HEK293 (cell line): ENCODE measurements around the gene LYPD6B.

Experiments
- CTCF ChIA-PET: fragments of 350-600 bp; formaldehyde crosslinking; extraction: SDS; loops from one replicate; lab custom pipeline; 2021; ENCODE audit warnings: antibody characterized with exemption; lab: Yijun Ruan, JAX
- POLR2A ChIA-PET: fragments of 300-600 bp; formaldehyde crosslinking; extraction: SDS; loops from one replicate; lab custom pipeline; 2020; ENCODE audit warnings: antibody characterized with exemption, inconsistent platforms; lab: Yijun Ruan, JAX
- H3K27ac ChIP-seq: fragments of 200-500 bp; sonication (Bioruptor generic); 2 replicates; pipeline ENCODE4 v1.5.1; 2014; ENCODE audit warnings: low read depth, low read length, control low read depth, inconsistent platforms; ENCODE audit errors: extremely low read depth
- H3K36me3 ChIP-seq, 2 experiments: fragments of 200-500 bp in 1 of 2; sonication (Bioruptor generic) in 1 of 2; 1 replicate in 1 of 2; 2 replicates in 1 of 2; pipeline ENCODE4 v1.5.1; 2014 to 2017; ENCODE audit warnings: inconsistent platforms in 2 of 2, low read length in 2 of 2; ENCODE audit not compliant: control insufficient read depth in 2 of 2, insufficient read depth in 1 of 2
- H3K4me1 ChIP-seq: fragments of 200-500 bp; sonication (Bioruptor generic); 2 replicates; pipeline ENCODE4 v1.5.1; 2014; ENCODE audit warnings: mild to moderate bottlenecking, low read length, inconsistent platforms; ENCODE audit not compliant: control insufficient read depth, insufficient read depth
- H3K4me3 ChIP-seq: 2 replicates; pipeline ENCODE4 v1.5.1; 2011; ENCODE audit warnings: low read depth, mild to moderate bottlenecking, control low read depth, low read length, moderate library complexity
- H3K9me3 ChIP-seq: fragments of 200-500 bp; sonication (Bioruptor generic); 2 replicates; pipeline ENCODE4 v1.5.1; 2014; ENCODE audit warnings: low read depth, low read length, inconsistent platforms; ENCODE audit not compliant: control insufficient read depth, insufficient read depth
- EGR2 ChIP-seq: fragments of 450-650 bp; formaldehyde crosslinking; IDR thresholded peaks from 2 replicates; pipeline ENCODE4 v1.5.1; 2016; ENCODE audit warnings: low read depth, missing biosample characterization, missing genetic modification characterization
- KLF10 ChIP-seq: fragments of 450-650 bp; IDR thresholded peaks from 2 replicates; pipeline ENCODE4 v1.5.1; 2018; ENCODE audit warnings: missing biosample characterization, mild to moderate bottlenecking, missing genetic modification characterization
- PRDM2 ChIP-seq: fragments of 450-650 bp; formaldehyde crosslinking; IDR thresholded peaks from 2 replicates; pipeline ENCODE4 v1.5.1; 2016; ENCODE audit warnings: missing biosample characterization, missing genetic modification characterization, borderline replicate concordance
- SCRT2 ChIP-seq: fragments of 450-650 bp; formaldehyde crosslinking; IDR thresholded peaks from 2 replicates; pipeline ENCODE4 v1.5.1; 2016; ENCODE audit warnings: missing biosample characterization, missing genetic modification characterization
- TSHZ1 ChIP-seq: fragments of 450-650 bp; formaldehyde crosslinking; IDR thresholded peaks from 2 replicates; pipeline ENCODE4 v1.5.1; 2016; ENCODE audit warnings: missing biosample characterization, missing genetic modification characterization, borderline replicate concordance
- YY1 ChIP-seq: fragments of 450-650 bp; formaldehyde crosslinking; IDR thresholded peaks from 2 replicates; pipeline ENCODE4 v1.5.1; 2018; ENCODE audit warnings: missing biosample characterization, missing genetic modification characterization
- ZNF157 ChIP-seq: fragments of 450-650 bp; formaldehyde crosslinking; IDR thresholded peaks from 2 replicates; pipeline ENCODE4 v1.5.1; 2016; ENCODE audit warnings: missing biosample characterization, missing genetic modification characterization
- ZNF223 ChIP-seq: fragments of 450-650 bp; formaldehyde crosslinking; IDR thresholded peaks from 2 replicates; pipeline ENCODE4 v1.5.1; 2016; ENCODE audit warnings: missing biosample characterization, missing genetic modification characterization
- ZNF280D ChIP-seq: fragments of 450-650 bp; formaldehyde crosslinking; IDR thresholded peaks from 2 replicates; pipeline ENCODE4 v1.5.1; 2016; ENCODE audit warnings: missing biosample characterization, missing genetic modification characterization
- ZNF302 ChIP-seq: fragments of 450-650 bp; formaldehyde crosslinking; IDR thresholded peaks from 2 replicates; pipeline ENCODE4 v1.5.1; 2016; ENCODE audit warnings: missing biosample characterization, missing genetic modification characterization, low read depth
- ZNF362 ChIP-seq: fragments of 450-650 bp; formaldehyde crosslinking; IDR thresholded peaks from 2 replicates; pipeline ENCODE4 v1.5.1; 2016; ENCODE audit warnings: missing biosample characterization, missing genetic modification characterization
- ZNF426 ChIP-seq: fragments of 450-650 bp; formaldehyde crosslinking; IDR thresholded peaks from 2 replicates; pipeline ENCODE4 v1.5.1; 2017; ENCODE audit warnings: missing biosample characterization, missing genetic modification characterization, mild to moderate bottlenecking, inconsistent platforms, moderate library complexity
- ZNF654 ChIP-seq: fragments of 450-650 bp; formaldehyde crosslinking; IDR thresholded peaks from 2 replicates; pipeline ENCODE4 v1.5.1; 2016; ENCODE audit warnings: low read depth, missing biosample characterization, missing genetic modification characterization
- ZNF677 ChIP-seq: fragments of 450-650 bp; IDR thresholded peaks from 2 replicates; pipeline ENCODE4 v1.5.0; 2018; ENCODE audit warnings: missing biosample characterization, mild to moderate bottlenecking, missing genetic modification characterization, moderate library complexity
- ZNF747 ChIP-seq: fragments of 450-650 bp; formaldehyde crosslinking; IDR thresholded peaks from 2 replicates; pipeline ENCODE4 v1.5.1; 2016; ENCODE audit warnings: missing biosample characterization, missing genetic modification characterization
- ZNF777 ChIP-seq: fragments of 450-650 bp; formaldehyde crosslinking; IDR thresholded peaks from 2 replicates; pipeline ENCODE4 v1.5.1; 2017; ENCODE audit warnings: missing biosample characterization, missing genetic modification characterization, borderline replicate concordance
- ZXDB ChIP-seq: fragments of 450-650 bp; formaldehyde crosslinking; IDR thresholded peaks from 2 replicates; pipeline ENCODE4 v1.5.1; 2016; ENCODE audit warnings: missing biosample characterization, missing genetic modification characterization

The LYPD6B gene

GRCh38 chr2:149125031-149125725 lies 86.7 kb downstream of the LYPD6B start:
- no peak overlapping the region for H3K27ac ChIP-seq
- no peak overlapping the region for H3K4me3 ChIP-seq
- peaks cover under 1% of the 10 kb centered on the region; the same call in 1 of the 2 replicates for H3K4me1 ChIP-seq
- POLR2A ChIA-PET, result no interaction called here
- H3K9me3 ChIP-seq, result no peaks in the 10 kb centered on the region
- H3K36me3 ChIP-seq, result no peaks in the 10 kb centered on the region
- TF ChIP-seq ZNF302 (tag by site-specific recombination) (no peak), ZNF777 (tag by site-specific recombination) (no peak), ZXDB (tag by site-specific recombination) (no peak), ZNF426 (tag by site-specific recombination) (no peak), ZNF654 (tag by site-specific recombination) (no peak), ZNF157 (tag by site-specific recombination) (no peak), ZNF747 (no peak), YY1 (tag by site-specific recombination) (no peak), ZNF223 (tag by site-specific recombination) (no peak), KLF10 (no peak), ZNF280D (tag by site-specific recombination) (no peak), PRDM2 (no peak), SCRT2 (tag by site-specific recombination) (no peak), ZNF677 (tag by site-specific recombination) (no peak), ZNF362 (tag by site-specific recombination) (no peak), TSHZ1 (tag by site-specific recombination) (no peak), EGR2 (tag by site-specific recombination) (no peak)
- TF ChIP-seq, all 188 proteins: peak for 0
- CTCF ChIA-PET, result no interaction called here
